Gastroesophageal sphincter (tissue), 3 donors: ENCODE measurements around the gene PADI4.

Experiments
- EP300 ChIP-seq: sonication (generic); formaldehyde crosslinking; IDR thresholded peaks from one replicate; pipeline ENCODE4 v1.6.1; 2017; ENCODE audit warnings: antibody characterized with exemption, mild to moderate bottlenecking
- POLR2AphosphoS5 ChIP-seq: sonication (generic); formaldehyde crosslinking; IDR thresholded peaks from one replicate; pipeline ENCODE4 v1.6.1; 2017; ENCODE audit warnings: antibody characterized with exemption
- TF ChIP-seq, protein P1 (sequence below), 4 experiments: fragments of 200-600 bp in 2 of 4; fragments of 450-650 bp in 2 of 4; sonication (generic) in 1 of 4; IDR thresholded peaks; one replicate each; pipeline ENCODE4 v1.5.1; 2017 to 2019; ENCODE audit warnings: antibody characterized with exemption in 4 of 4, mild to moderate bottlenecking in 2 of 4, moderate library complexity in 2 of 4

DNA sequence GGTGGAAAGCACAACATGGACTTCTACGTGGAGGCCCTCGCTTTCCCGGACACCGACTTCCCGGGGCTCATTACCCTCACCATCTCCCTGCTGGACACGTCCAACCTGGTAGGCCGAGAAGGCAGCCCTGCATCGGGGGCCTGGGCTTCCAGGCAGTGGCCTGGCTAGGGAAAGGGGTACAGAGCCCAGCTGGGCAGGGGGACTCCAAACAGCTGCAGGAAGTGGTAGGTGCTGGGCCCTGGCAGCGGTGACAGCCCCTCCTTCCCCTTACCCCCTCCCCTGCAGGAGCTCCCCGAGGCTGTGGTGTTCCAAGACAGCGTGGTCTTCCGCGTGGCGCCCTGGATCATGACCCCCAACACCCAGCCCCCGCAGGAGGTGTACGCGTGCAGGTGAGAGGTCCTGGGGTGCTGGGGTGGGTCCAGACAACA lies 34.0 kb downstream of the PADI4 start:
- TF ChIP-seq, protein P1, sequence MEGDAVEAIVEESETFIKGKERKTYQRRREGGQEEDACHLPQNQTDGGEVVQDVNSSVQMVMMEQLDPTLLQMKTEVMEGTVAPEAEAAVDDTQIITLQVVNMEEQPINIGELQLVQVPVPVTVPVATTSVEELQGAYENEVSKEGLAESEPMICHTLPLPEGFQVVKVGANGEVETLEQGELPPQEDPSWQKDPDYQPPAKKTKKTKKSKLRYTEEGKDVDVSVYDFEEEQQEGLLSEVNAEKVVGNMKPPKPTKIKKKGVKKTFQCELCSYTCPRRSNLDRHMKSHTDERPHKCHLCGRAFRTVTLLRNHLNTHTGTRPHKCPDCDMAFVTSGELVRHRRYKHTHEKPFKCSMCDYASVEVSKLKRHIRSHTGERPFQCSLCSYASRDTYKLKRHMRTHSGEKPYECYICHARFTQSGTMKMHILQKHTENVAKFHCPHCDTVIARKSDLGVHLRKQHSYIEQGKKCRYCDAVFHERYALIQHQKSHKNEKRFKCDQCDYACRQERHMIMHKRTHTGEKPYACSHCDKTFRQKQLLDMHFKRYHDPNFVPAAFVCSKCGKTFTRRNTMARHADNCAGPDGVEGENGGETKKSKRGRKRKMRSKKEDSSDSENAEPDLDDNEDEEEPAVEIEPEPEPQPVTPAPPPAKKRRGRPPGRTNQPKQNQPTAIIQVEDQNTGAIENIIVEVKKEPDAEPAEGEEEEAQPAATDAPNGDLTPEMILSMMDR (IDR thresholded peaks at IDR 0.05) = no peak
- TF ChIP-seq POLR2AphosphoS5 = no peak
- no peak for TF ChIP-seq EP300
